Activated CD4-positive, alpha-beta T cell treated with anti-CD3 and anti-CD28 coated beads for 36 hours (primary cell): ENCODE measurements around the gene TUBB4B. TPM values are rescaled to one million over a fixed set of nuclear protein-coding genes. Genes with fewer than 3 reads are reported as not detected.

ENCODE experiments used
- ATAC-seq: fragments of 200-7000 bp; cut with Tn5 transposase; one replicate; pipeline ENCODE4 v1.10.0; 2021; ENCODE audit warnings: mild to moderate bottlenecking, moderate library complexity
- CTCF ChIA-PET: fragments of 350-600 bp; sonication (Branson Sonifier 250); formaldehyde crosslinking; loops from one replicate; lab custom pipeline; 2021; ENCODE audit warnings: antibody characterized with exemption; lab: Charles Lee
- POLR2A ChIA-PET: fragments of 350-600 bp; sonication (Branson Sonifier 250); formaldehyde crosslinking; loops from one replicate; lab custom pipeline; 2021; ENCODE audit warnings: antibody characterized with exemption, inconsistent platforms; lab: Charles Lee
- DNase-seq: peaks from one replicate; pipeline ENCODE4 v3.0.0-alpha.2; 2020
- H3K27ac Mint-ChIP-seq: one replicate; pipeline ENCODE4 v1.8.0; 2021; ENCODE audit warnings: mixed read lengths
- H3K27me3 Mint-ChIP-seq: one replicate; pipeline ENCODE4 v1.8.0; 2021; ENCODE audit warnings: mixed read lengths
- H3K36me3 Mint-ChIP-seq: one replicate; pipeline ENCODE4 v1.8.0; 2021; ENCODE audit warnings: low read depth, mixed read lengths
- H3K4me1 Mint-ChIP-seq: one replicate; pipeline ENCODE4 v1.8.0; 2021; ENCODE audit warnings: mixed read lengths
- H3K4me3 Mint-ChIP-seq: one replicate; pipeline ENCODE4 v1.8.0; 2021; ENCODE audit warnings: mild to moderate bottlenecking, moderate library complexity, mixed read lengths
- H3K9me3 Mint-ChIP-seq: one replicate; pipeline ENCODE4 v1.8.0; 2021; ENCODE audit warnings: low read depth, mixed read lengths
- intact Hi-C, 2 experiments: fragments of 100-400 bp; cut with DNase I in 1 of 2; cut with micrococcal nuclease in 1 of 2; formaldehyde crosslinking; loops; one replicate each; pipeline versions ENCODE4 v1.14.2 to v1.15.1; 2022 to 2024; cut with DNase I, micrococcal nuclease
- total RNA-seq, 2 experiments: library from RNA; stranded (reverse); gene quantifications; one replicate each; pipeline ENCODE4 v1.2.3, GENCODE V29; 2021

TUBB4B gene
- total RNA-seq, 2 experiments from 2014 or later = 264 to 278 TPM

GRCh38 chr9:137250329-137251193, 9.5 kb downstream of the TUBB4B start:
- intact Hi-C loops = no loop called here
- POLR2A ChIA-PET = no interaction called here

DNA sequence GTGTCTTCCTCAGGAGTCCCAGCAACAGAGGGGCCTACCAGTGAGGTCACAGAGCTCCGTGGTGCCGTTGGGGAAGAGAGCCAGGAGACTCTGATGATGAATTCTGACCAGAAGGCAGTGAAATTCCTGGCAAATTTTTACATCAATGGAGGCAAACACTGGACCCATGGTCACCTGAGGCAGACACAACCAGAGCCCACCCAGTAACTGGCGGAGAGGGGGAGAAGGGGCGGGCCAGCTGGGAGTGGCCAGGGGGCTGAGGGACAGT, 10.0 kb downstream of the TUBB4B start, which contains the start of gene STPG3:
TSS of gene STPG3 (plus strand) at position 93 of the 268 bp plus-strand sequence. CDS start at position 94, 1 bp downstream.
- Mint-ChIP-seq H3K4me3 (no peak within 1 kb of the TSS), H3K4me1 (peaks cover 7% of the 10 kb centered on the region), H3K36me3 (no peaks in the 10 kb centered on the region), H3K27me3 (no peaks in the 10 kb centered on the region), H3K9me3 (no peaks in the 10 kb centered on the region), H3K27ac (no peak within 1 kb of the TSS)
- POLR2A ChIA-PET = no interaction called here
- DNase-seq (no peak), ATAC-seq (no peak)
- CTCF ChIA-PET = no interaction called here
- intact Hi-C loops = no loop called here

More at GRCh38 chr9:137250329-137251193, 9.5 kb downstream of the TUBB4B start:
- H3K27ac Mint-ChIP-seq = no peak overlapping the region
- ATAC-seq (no peak), DNase-seq (no peak)
- H3K4me1 Mint-ChIP-seq = peaks cover 5% of the 10 kb centered on the region
- H3K9me3 Mint-ChIP-seq = no peaks in the 10 kb centered on the region
- H3K27me3 Mint-ChIP-seq = no peaks in the 10 kb centered on the region
- CTCF ChIA-PET = no interaction called here
- no peak overlapping the region for H3K4me3 Mint-ChIP-seq
- no peaks in the 10 kb centered on the region for H3K36me3 Mint-ChIP-seq

- Mint-ChIP-seq H3K36me3 (peaks cover 3% of the 10 kb centered on the region), H3K4me1 (peaks cover 12% of the 10 kb centered on the region), H3K27ac (no peak overlapping the region), H3K9me3 (no peaks in the 10 kb centered on the region), H3K27me3 (no peaks in the 10 kb centered on the region), H3K4me3 (no peak overlapping the region)
- intact Hi-C loops = no loop called here
- POLR2A ChIA-PET = interaction anchor here (0.6 kb wide), 1 partner anchor 436 kb away, joined by 4 read pairs; no protein-coding TSS in a partner anchor
- CTCF ChIA-PET = no interaction called here
- DNase-seq = no peak
- ATAC-seq = no peak
Measured at GRCh38 chr9:137251490-137252268, 10.6 kb downstream of the TUBB4B start.

DNA sequence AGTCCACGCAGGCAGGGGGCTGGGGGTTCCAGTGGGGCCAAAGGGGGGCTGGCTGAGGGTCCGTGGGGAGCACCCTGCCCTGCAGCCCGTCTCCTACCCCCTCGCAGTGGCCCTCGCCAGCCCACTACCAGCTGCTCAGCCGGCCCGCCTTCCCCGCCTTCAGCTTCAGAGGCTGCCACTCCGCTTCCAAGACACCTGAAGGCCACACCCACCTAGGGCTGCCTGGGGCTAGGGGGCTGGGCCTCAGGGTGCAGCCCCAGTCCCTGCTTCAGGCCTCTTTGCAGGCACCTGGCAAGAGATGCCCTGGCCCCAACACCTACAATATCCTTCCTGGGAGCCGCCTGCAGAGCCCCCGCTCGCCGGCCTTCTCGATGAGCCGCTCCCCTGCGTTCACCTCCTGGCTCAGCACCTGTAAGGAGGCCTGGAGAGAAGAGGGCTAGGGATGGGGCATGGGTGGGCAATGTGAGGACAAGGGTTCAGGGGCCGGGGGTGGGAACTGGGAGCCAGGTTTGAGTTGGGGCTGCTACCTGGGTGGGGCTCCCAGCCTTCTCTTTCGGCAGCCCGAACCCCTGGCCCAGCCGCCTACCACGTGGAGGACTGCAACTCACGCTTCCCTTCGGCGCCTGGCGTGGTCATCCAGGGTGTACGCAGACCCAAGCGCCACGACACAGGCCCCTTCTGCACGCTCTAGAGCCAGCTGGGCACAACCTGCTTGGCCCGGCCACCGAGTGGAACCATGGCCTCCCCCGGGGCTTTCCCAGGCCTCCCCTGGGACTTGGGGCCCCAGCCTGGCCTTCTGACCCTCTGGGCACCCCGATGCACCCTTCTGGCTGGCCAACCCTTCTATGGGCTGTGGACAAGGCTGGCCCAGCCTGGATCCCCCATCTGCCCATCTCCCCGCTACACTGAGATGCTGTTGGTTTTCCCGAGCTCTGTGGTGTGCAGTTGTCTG, 11.7 kb downstream of the TUBB4B start:
- no peak for DNase-seq
- POLR2A ChIA-PET = interaction anchor here (0.6 to 3.2 kb wide), 3 partner anchors 9 to 437 kb away, joined by 4 to 31 read pairs (median 13); partner anchors contain the start of gene TUBB4B
- no peaks in the 10 kb centered on the region for H3K27me3 Mint-ChIP-seq
- peaks cover 9% of the 10 kb centered on the region for H3K36me3 Mint-ChIP-seq
- no peaks in the 10 kb centered on the region for H3K9me3 Mint-ChIP-seq
- no peak overlapping the region for H3K4me3 Mint-ChIP-seq
- CTCF ChIA-PET = no interaction called here
- intact Hi-C loops = no loop called here
- H3K27ac Mint-ChIP-seq = no peak overlapping the region
- H3K4me1 Mint-ChIP-seq = peaks cover 18% of the 10 kb centered on the region
- no peak for ATAC-seq

- DNase-seq (no peak), ATAC-seq (no peak)
- Mint-ChIP-seq H3K9me3 (no peaks in the 10 kb centered on the region), H3K36me3 (peaks cover 9% of the 10 kb centered on the region), H3K27me3 (no peaks in the 10 kb centered on the region), H3K4me1 (peaks cover 18% of the 10 kb centered on the region), H3K27ac (peak overlapping the region; percentile 47), H3K4me3 (peak overlapping the region; percentile 87)
- ChIA-PET CTCF (interaction anchor here (0.9 to 1.5 kb wide), 4 partner anchors 12 to 169 kb away, joined by 3 to 6 read pairs (median 5); partner anchors contain the start of genes EXD3, NOXA1 and TPRN), POLR2A (interaction anchor here (1.2 to 3.2 kb wide), 4 partner anchors 10 to 50 kb away, joined by 3 to 31 read pairs (median 9); partner anchors contain the start of gene TUBB4B)
- intact Hi-C loops = loop anchor here in 1 of 2 experiments (2.0 kb wide), 1 partner anchor 771 kb away; the partner anchor contains the start of gene SEC16A
Measured at GRCh38 chr9:137253717-137254623, 12.9 kb downstream of the TUBB4B start.

- ChIA-PET CTCF (interaction anchor here (0.6 to 1.5 kb wide), 5 partner anchors 12 to 501 kb away, joined by 3 to 6 read pairs (median 5); partner anchors contain the start of genes EXD3, NOXA1 and TPRN), POLR2A (interaction anchor here (1.2 to 3.2 kb wide), 4 partner anchors 11 to 51 kb away, joined by 3 to 31 read pairs (median 9); partner anchors contain the start of gene TUBB4B)
- DNase-seq (peak; percentile 97), ATAC-seq (peak; percentile 94)
- Mint-ChIP-seq H3K27me3 (no peaks in the 10 kb centered on the region), H3K27ac (peak within 1 kb of the TSS; percentile 81), H3K36me3 (peaks cover 9% of the 10 kb centered on the region), H3K4me3 (peak within 1 kb of the TSS; percentile 87), H3K4me1 (peaks cover 18% of the 10 kb centered on the region), H3K9me3 (no peaks in the 10 kb centered on the region)
- intact Hi-C loops = loop anchor here (1.0 to 2.0 kb wide), 11 partner anchors 14 to 772 kb away; partner anchors contain the start of genes TUBB4B (in 2 of the 2), ANAPC2 (in 1 of the 2), EXD3 (in 1 of the 2) and FBXW5 (in 1 of the 2)
Measured at GRCh38 chr9:137254624-137255447, 13.7 kb downstream of the TUBB4B start, which contains the start of gene NELFB. Gene NELFB, plus strand, starts transcription at chr9:137255327.

GRCh38 chr9:137255448-137256114, 14.5 kb downstream of the TUBB4B start:
- intact Hi-C loops = loop anchor here (1.0 to 2.0 kb wide), 11 partner anchors 14 to 773 kb away; partner anchors contain the start of genes TUBB4B (in 2 of the 2), ANAPC2 (in 1 of the 2), EXD3 (in 1 of the 2) and FBXW5 (in 1 of the 2)
- Mint-ChIP-seq H3K27me3 (no peaks in the 10 kb centered on the region), H3K9me3 (no peaks in the 10 kb centered on the region), H3K4me3 (peak overlapping the region; percentile 87), H3K4me1 (peaks cover 18% of the 10 kb centered on the region), H3K27ac (peak overlapping the region; percentile 81), H3K36me3 (peaks cover 9% of the 10 kb centered on the region)
- ChIA-PET POLR2A (interaction anchor here (0.7 to 3.2 kb wide), 6 partner anchors 12 to 51 kb away, joined by 3 to 31 read pairs (median 5); partner anchors contain the start of gene TUBB4B), CTCF (interaction anchor here (0.6 to 1.5 kb wide), 7 partner anchors 10 to 502 kb away, joined by 3 to 6 read pairs (median 3); partner anchors contain the start of gene TPRN)
- DNase-seq = peak; percentile 55
- no peak for ATAC-seq

DNA sequence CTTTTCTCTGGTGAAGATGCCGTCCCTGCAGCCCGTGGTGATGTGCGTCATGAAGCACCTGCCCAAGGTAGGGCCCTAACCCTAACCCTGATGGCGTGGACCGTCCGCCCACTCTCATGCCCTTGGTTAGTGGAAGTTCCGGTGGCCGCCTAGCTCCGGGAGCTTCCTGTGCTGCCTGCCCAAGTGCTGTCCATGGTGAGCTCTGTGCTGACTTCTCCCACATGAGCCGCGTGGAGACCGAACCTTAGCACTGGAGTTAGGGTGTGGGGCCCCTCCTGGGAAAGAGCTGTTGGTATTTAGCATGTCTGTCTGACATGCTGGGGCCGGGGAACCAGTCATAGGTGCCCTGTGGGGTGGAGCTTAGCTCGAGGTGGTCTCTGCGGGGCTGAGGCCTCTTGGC, 15.3 kb downstream of the TUBB4B start:
- ChIA-PET CTCF (interaction anchor here (0.5 to 1.4 kb wide), 8 partner anchors 9 to 489 kb away, joined by 3 to 5 read pairs (median 3); no protein-coding TSS in a partner anchor), POLR2A (interaction anchor here (0.7 to 1.6 kb wide), 2 partner anchors 14 to 16 kb away, joined by 3 to 5 read pairs; partner anchors contain the start of gene TUBB4B)
- no peak for DNase-seq
- H3K4me3 Mint-ChIP-seq = peak overlapping the region; percentile 87
- no peak overlapping the region for H3K27ac Mint-ChIP-seq
- no peaks in the 10 kb centered on the region for H3K27me3 Mint-ChIP-seq
- H3K36me3 Mint-ChIP-seq = peaks cover 9% of the 10 kb centered on the region
- no peak for ATAC-seq
- intact Hi-C loops = no loop called here
- H3K4me1 Mint-ChIP-seq = peaks cover 18% of the 10 kb centered on the region
- H3K9me3 Mint-ChIP-seq = no peaks in the 10 kb centered on the region
